GM18498 (cell line): ENCODE results near the gene IL1B.

Experiments used
- ATAC-seq: cut with Tn5 transposase; IDR thresholded peaks from one replicate; pipeline ENCODE4 v1.9.1; 2021; ENCODE audit warnings: mild to moderate bottlenecking, moderate library complexity; ENCODE audit not compliant: unreplicated experiment

Gene IL1B

DNA sequence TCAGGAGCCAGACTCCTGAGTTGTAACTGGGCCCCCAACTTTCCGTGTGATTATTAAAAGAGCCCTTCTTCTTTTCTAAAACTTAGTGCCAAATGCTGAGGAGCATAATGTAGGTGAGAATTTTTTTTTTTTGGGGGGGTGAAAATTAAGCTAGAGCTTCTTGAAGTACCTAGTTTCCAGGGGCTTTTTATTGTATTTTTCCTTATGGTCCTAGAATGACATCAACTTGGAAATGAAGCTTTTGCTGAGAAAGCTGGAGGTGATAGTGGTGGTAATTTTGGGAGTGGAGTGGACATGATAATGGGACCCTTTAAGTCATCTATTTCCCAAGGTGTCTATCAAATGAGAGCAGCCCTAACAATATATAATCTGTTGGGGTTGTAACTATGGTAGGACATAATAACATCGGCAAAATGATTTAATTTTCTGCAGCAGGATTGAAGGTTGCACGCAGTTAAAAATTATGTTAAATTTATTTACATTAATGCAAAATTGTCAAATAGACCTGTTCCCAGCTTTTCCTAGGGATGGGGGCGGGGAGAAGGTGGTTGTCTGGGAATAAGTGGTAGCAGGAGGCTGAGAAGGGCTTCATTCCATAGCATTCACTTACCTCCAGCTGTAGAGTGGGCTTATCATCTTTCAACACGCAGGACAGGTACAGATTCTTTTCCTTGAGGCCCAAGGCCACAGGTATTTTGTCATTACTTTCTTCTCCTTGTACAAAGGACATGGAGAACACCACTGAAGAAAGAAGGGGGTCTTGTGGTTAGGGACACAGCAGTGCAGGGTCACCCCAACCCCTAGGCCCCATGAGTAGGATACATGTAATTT, 5.7 kb downstream of the IL1B start:
- no peak for ATAC-seq

DNA sequence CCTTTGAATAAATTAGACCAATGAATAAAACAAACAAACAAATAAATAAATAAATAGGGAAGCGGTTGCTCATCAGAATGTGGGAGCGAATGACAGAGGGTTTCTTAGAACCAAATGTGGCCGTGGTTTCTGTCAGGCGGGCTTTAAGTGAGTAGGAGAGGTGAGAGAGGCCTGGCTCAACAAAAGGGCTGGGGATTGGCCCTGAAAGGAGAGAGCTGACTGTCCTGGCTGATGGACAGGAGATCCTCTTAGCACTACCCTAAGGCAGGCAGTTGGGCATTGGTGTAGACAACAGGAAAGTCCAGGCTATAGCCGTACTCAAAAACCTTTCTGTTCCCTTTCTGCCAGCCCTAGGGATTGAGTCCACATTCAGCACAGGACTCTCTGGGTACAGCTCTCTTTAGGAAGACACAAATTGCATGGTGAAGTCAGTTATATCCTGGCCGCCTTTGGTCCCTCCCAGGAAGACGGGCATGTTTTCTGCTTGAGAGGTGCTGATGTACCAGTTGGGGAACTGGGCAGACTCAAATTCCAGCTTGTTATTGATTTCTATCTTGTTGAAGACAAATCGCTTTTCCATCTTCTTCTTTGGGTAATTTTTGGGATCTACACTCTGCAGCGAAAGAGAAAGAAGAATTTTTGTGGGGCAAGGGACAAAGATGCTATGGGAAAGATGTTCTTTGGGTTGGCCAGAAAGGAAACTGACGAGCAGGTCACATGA, 6.5 kb downstream of the IL1B start:
- no peak for ATAC-seq

DNA sequence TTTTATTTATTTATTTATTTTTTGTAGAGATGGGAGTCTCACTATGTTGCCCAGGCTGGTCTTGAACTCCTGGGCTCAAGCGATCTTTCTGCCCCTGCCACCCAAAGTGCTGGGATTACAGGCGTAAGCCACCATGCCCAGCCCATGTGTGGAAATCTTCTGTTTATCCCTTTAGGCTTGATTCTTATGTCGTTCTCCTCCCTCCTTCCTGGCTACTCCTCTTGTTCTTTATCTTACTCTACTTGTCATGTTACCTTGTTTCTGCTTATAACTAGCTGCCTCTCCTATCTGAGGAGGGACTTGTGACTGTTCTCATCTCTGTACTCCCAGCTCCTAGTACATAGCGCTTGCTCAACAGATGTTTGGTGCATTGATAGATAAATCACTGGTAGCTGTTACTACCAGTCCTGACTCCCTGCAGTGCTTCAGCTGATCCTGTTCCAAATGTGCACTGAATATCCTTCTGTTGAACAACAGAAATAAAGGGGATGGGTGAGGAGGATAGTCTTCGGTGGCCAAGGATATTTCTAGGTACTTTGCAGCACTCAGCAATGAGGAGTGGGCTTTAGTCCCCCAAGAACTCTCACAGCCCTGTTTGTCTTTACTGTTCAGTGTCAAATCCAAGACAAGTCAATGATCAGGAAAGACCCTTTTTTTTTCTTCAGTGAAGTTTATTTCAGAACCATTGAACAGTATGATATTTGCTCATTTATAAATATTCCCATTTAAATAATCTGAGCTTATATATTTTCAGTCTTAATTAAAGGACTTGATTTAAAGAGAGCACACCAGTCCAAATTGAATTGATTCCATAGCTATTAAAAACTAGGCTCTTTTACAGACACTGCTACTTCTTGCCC, 7.2 kb downstream of the IL1B start:
- ATAC-seq = no peak

DNA sequence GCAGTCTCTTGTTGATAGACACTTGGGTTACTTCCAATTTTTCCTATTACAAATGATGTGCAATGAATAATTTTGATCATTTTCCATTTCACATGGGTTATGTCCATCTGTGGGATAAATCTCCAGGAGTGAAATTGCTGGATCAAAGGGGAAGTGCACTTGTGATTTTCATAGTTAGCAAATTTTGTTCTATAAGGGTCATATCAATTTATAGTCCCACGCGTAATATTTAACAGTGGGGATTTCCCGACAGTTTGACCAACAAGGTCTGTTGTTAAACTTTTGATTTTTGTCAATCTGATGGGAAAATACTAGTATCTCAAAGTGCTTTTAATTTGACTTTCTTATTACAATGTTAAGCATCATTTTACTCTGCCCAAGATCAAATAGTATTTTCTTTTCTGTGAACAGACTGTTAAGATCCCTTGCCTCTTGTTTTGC, 8.3 kb downstream of the IL1B start:
- ATAC-seq = no peak

DNA sequence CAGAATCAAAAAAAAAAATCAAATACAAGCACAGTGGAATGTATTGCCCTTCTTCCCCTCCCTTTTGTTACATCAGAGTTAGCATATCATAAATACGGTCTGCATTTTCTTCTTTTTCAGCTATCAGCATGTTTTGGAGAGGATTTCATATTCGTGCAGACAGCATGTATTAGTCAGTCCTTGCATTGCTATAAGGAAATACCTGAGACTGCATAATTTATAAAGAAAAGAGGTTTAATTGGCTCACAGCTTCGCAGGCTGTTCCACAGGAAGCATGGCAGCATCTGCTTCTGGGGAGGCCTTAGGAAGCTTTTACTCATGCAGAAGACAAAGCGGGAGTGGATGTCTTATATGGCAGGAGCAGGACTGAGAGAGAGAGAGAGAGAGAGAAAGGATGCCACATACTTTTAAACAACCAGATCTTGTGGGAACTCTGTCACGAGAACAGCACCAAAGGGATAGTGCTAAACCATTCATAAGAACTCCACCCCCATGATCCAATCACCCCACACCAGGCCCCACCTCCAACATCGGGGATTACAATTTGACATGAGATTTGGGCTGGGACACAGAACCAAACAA, 8.9 kb downstream of the IL1B start:
- no peak for ATAC-seq

DNA sequence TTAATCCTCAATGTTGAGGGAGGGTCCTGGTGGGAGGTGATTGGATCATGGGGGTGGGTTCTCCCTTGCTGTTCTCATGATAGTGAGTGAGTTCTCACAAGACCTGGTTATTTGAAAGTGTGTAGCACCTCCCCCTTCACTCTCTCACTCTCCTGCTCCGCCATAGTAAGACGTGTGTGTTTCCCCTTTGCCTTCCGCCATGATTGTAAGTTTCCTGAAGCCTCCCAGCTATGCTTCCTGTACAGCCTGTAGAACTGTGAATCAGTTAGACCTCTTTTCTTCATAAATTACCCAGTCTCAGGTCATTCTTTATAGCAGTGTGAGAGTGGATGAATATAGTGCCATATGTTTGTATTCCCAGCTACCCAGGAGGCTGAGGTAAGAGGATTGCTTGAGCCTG, 9.6 kb downstream of the IL1B start:
- no peak for ATAC-seq

DNA sequence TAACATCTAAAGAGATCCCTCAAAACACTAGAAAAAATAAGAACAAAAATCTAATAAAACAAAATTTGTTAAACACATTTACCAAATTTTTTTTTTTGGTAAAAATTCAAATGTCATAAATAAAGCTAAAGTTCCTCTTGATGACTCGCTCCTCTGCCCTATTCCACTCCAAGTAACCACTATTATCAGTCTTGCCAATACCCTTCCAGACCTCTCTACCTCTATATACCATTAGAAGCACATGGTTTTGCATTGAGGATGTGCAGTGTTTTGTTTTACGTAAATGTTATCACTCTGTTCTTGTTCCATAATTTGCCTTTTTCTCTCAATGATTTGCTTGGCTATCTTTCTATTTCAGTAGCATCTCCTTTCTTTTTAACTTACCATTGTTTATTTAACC, 10.9 kb downstream of the IL1B start:
- no peak for ATAC-seq

DNA sequence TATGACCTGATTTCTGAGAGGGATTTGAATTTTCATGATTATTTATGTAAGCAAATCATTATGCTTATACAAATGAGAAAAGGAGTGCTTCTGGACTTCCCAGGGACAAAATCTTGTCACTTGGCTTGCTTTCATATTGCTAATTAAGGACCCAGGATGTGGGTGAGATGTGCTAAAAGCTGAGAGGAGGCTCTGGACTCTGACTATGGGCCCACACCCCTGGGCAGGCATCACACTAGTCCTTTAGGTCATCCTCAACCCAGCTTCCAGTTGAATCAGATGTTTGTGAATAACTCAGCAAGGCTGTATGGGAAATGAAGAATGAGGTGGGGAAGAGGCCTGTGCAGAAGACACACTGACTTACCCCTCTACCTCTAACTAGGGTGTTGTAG, 11.9 kb downstream of the IL1B start:
- no peak for ATAC-seq

DNA sequence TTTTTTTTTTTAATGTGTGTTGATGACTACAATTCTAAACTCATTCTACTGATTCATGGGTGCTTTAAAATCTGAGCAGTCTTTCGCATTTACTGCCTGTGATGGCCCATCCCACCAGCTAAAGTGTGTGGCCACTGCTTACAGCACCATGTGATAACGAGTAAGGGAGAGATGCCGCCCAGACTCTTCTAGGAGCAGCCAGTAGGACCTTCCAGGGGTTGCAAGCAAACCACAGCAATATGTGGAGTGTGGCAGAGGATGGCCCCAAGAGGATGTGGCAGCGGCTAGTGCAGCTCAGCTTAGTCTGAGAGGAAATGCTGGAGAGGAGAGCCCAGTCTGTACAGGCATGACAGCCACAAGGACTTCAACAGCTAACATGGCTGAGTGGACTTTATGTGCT, 14.9 kb downstream of the IL1B start:
- no peak for ATAC-seq

DNA sequence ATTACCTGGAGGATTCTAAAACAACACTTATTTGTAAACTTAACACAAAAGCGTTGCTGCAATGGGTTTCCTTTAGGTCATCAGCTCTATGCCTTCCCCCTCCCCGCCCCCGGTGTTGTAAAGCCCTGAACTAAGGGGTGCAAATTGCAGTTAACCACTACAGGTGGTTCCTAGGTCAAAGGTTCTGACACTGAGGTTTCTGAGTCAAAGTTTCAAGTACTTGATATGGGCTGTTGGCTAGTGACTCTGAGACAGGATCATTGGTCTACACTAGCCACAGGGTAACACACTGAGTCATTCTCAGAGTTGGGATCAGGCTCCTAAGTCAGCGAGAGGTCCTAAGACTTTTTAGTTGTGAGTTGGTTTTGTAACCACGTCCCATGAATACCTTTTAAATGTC, 15.4 kb downstream of the IL1B start:
- peak; percentile 76 for ATAC-seq

DNA sequence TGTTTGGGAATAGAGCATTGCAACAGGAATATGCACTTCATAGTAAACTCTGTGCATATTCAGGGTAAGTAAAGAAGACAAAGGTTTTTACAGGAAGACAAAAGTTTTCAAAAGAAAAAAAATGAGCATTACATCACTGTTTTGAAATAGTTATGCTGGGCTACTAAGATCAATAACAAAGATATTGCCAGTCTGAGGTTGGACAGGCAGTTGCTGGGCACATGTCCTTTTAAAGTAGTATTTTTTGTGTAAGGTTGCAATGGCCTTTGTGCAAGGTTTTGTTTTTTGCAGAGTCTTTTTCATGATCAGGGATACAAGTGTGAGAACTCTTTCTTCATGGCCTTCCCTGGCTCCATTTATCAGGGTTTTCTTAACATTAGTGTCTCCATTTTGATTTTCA, 16.2 kb downstream of the IL1B start:
- ATAC-seq = no peak

DNA sequence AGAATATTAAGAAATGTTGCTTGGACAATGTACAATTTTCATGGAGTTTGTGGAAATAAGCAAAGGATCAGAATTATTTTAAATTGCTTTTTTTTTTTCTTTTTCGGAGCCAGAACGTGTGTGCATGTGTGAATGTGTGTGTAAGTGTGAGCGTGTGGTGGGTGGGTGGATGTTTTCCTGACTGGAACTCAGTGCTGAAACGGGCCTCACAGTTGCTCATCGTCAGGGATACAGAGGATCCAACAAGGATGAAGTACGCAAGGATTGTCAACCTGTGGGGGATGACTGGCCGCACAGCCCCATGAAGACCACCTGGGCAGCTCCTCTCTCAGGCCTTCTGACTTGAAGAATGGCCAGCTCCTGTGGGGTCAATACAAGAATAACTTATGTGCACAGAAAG, 17.5 kb downstream of the IL1B start:
- ATAC-seq = no peak

DNA sequence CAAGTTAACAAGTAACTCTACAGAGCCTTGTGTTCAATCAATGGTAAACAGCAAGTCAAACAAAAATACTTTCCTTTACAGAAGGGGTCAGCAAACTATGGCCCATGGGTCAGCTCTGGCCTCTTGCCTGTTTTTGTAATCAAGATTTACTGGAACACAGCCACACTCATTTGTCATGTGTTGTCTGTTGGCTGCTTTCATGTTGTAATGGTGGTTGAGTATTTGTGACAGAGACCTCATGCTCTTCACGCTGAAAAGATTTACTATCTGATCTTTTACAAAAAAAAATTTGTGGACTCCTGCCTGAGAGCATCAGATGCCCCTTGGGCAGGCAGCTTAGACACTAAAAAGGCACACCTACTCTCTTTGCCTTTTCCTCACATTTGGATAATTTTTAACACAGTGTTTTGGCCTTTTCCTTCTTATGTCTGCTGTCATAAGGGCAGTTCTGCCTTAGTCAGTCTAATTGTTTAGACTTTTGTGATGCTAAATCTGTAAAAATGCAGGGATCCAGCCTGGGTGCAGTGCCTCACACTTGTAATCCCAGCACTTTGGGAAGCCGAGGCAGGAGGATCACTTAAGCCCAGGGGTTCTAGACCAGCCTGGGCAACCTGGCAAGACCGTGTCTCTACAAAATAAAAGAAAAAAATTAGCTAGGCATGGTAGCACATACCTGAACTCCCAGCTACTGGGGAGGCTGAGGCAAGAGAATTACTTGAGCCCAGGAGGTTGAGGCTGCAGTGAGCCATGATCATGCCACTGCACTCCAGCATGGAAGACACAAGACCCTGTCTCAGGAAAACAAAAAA, 18.3 kb downstream of the IL1B start:
- no peak for ATAC-seq

DNA sequence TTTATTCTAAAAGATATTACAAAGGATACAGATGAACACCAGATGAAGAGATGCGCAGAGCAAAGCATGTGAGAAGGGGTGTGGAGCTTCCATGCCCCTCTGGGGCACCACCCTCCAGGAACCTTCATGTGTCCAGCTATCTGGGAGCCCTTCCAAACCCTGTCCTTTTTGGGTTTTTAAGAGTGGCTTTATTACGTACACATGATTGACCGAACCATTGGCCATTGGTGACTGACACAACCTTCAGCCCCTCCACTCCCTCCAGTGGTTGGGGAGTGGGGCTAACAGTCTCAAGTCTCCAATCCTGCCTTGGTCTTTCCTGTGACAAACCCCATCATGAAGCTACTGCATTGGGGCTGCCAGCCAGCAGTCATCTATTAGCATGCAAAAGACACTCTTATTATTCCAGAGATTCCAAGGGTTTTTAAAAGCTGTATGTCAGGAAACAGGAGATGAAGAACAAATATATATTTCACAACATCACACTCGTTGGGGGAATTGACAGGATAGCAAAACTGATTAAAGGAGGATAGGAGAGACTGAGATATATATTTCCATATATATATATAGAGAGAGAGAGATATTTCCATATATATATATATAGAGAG, 19.4 kb downstream of the IL1B start:
- no peak for ATAC-seq

DNA sequence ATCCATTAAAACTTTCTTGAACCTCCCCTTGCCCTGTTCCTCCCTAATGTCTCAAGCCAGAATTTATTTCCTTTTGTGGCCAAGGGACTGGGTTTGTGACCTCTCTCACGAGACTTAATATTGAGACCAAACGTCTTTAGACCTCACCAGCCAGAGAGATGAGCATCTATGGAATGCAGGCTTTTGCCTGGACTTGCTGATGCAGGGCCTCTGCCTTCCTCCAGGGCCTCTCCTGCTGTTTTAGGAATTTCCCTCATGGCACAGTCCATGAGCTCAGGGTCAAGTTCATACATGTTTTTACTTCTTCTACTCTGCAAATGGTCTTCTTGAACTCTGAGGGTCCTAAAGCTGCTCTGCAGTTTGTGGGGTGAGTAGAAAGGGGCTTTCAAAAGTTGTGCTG, 22.3 kb downstream of the IL1B start:
- no peak for ATAC-seq

DNA sequence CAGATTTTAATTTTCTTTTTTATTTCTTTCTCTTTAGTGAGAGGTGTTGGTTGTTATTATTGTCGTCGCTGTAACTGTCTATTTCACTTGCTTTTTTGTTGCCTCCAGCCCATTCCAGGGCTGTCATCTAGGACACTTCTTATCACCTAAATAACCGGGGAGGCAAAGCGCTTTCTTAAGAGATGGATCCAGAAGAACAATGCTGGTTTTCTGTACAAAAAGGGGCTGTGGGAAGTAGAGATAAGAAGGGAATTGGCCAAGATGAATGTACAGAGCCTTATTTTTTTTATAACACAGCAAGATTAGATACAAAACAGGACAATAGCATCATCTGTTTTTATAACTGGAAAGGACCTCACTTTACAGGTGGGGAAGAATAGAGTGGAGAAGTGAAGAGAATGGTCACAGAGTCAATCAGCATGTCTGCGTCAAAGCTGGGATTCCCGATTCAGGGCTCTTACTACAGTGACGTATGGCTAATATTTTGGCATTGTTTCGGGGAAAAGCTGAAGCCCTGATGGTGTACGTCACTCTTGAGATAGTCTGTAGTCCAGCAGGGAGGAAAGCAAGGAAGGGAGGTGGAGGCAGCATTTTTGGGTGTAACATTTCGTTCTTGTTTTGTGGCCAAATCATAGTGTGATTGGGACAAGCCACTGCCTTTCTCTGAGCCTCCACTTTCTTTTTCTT, 23.2 kb downstream of the IL1B start:
- no peak for ATAC-seq

DNA sequence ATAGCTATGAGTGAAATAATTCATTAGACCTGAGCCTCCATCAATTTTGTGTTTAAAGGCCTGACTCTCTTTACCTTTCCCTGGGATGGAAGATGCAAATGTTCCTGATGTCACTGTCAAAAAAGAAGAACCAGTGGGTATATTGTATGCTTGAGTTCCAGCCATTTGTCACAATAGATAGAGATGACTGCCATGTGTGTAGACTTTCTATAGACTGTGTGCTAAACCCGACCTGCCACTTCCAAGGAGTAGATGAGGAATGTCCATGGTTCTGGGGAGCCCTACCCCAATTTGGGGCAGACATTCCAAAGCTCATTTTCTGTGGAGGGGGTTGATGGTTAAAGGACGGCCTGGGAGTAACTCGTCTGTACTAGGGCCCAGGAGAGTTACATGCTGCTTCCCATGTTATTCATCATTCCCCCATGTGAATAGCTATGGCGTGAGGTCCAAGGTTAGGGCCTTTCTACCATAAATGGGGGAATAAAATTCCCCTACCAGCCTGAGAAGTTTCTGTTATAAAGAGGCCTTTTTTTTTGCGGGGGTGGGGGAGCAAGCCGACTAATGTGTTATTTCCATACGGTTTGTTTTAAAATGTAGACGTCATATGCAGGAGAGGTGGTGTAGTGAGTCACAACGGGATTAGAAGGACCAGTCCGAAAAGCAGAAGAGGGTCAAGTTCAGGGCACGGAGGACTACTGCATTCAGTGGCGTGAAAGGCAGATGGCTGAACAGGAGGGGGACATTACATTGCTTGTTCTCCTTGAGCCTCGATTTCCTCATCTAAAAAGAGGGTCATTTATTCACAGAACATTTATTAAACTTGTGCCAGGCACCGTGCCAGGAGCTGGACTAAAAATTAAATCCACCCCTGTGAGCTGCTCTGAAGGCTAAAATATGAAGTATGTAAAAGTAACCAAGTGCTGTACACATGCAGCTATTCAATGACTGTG, 24.0 kb downstream of the IL1B start:
- no peak for ATAC-seq

DNA sequence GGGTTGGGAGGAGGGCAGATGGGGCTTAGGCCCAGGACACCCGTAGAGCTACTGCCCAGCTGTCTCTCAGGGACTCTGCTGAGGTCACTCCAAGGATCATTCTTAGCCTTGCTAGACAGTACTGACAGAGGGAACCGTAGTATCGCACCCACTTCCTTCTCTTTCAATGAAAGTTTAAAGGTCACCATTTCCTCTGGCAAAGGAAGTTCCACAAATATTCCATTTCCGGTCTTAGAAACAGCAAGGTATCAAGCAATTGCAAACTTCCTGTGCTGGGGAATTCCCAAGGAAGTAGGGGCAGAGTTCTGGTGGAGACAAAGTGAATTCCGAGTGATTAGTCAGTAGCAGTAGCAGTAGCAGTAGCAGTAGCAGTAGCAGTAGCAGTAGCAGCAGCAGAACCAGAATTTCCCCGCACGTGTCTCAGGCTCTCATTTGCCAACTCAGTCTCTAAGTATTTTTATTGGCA, 24.7 kb downstream of the IL1B start:
- no peak for ATAC-seq
